ENCODE results near the gene CFAP161. TPM values are rescaled to one million over a fixed set of nuclear protein-coding genes. Genes with fewer than 3 reads are reported as not detected.

Gene CFAP161
- total RNA-seq, 1 donor from 2014 or later: not detected

- H3K27me3 Mint-ChIP-seq (ENCODE audit: low read depth): no peaks in the 10 kb centered on the region
- no peak overlapping the region for H3K27ac Mint-ChIP-seq (ENCODE audit: unreplicated experiment)
- no peaks in the 10 kb centered on the region for H3K36me3 Mint-ChIP-seq (ENCODE audit: low read depth)
- H3K4me1 Mint-ChIP-seq: peaks cover 15% of the 10 kb centered on the region
- no peaks in the 10 kb centered on the region for H3K9me3 Mint-ChIP-seq
- TF ChIP-seq CTCF (conservative IDR thresholded peaks at IDR 0.05): no peak
- H3K4me3 Mint-ChIP-seq: no peak overlapping the region
- DNase-seq (ENCODE audit: low read depth, low spot score): no peak
These were observed 46.4 kb upstream of the CFAP161 start for GRCh38 chr15:81087694-81088093.

- DNase-seq (ENCODE audit: low read depth, low spot score): no peak
- H3K4me1 Mint-ChIP-seq: peaks cover 15% of the 10 kb centered on the region
- no peaks in the 10 kb centered on the region for H3K9me3 Mint-ChIP-seq
- no peaks in the 10 kb centered on the region for H3K36me3 Mint-ChIP-seq (ENCODE audit: low read depth)
- H3K27me3 Mint-ChIP-seq (ENCODE audit: low read depth): no peaks in the 10 kb centered on the region
- H3K27ac Mint-ChIP-seq (ENCODE audit: unreplicated experiment): no peak overlapping the region
- no peak for TF ChIP-seq CTCF (conservative IDR thresholded peaks at IDR 0.05)
- no peak overlapping the region for H3K4me3 Mint-ChIP-seq
These were observed 45.5 kb upstream of the CFAP161 start for GRCh38 chr15:81088470-81089013.

- Mint-ChIP-seq H3K36me3 (ENCODE audit: low read depth) (no peaks in the 10 kb centered on the region), H3K27me3 (ENCODE audit: low read depth) (no peaks in the 10 kb centered on the region), H3K4me3 (no peak overlapping the region), H3K4me1 (peaks cover 22% of the 10 kb centered on the region), H3K9me3 (peaks cover 3% of the 10 kb centered on the region), H3K27ac (ENCODE audit: unreplicated experiment) (no peak overlapping the region)
- no peak for TF ChIP-seq CTCF (conservative IDR thresholded peaks at IDR 0.05)
- no peak for DNase-seq (ENCODE audit: low read depth, low spot score)
These were observed 42.0 kb upstream of the CFAP161 start for GRCh38 chr15:81091889-81092558.

- no peak for DNase-seq (ENCODE audit: low read depth, low spot score)
- no peak for TF ChIP-seq CTCF (conservative IDR thresholded peaks at IDR 0.05)
- Mint-ChIP-seq H3K4me1 (peaks cover 22% of the 10 kb centered on the region), H3K27ac (ENCODE audit: unreplicated experiment) (no peak overlapping the region), H3K27me3 (ENCODE audit: low read depth) (no peaks in the 10 kb centered on the region), H3K36me3 (ENCODE audit: low read depth) (no peaks in the 10 kb centered on the region), H3K4me3 (no peak overlapping the region), H3K9me3 (peaks cover 3% of the 10 kb centered on the region)
These were observed 41.5 kb upstream of the CFAP161 start for GRCh38 chr15:81092559-81092902.

- Mint-ChIP-seq H3K4me1 (peaks cover 16% of the 10 kb centered on the region), H3K4me3 (no peak overlapping the region), H3K36me3 (ENCODE audit: low read depth) (no peaks in the 10 kb centered on the region), H3K27ac (ENCODE audit: unreplicated experiment) (no peak overlapping the region), H3K27me3 (ENCODE audit: low read depth) (peaks cover 10% of the 10 kb centered on the region), H3K9me3 (peaks cover 3% of the 10 kb centered on the region)
- no peak for TF ChIP-seq CTCF (conservative IDR thresholded peaks at IDR 0.05)
- no peak for DNase-seq (ENCODE audit: low read depth, low spot score)
These were observed 40.1 kb upstream of the CFAP161 start for GRCh38 chr15:81093961-81094360.
